ENCODE data around the gene SERPINA6.
"Not testable (repeated sequence)": the region's sequence is repeated elsewhere in the genome, so short reads cannot be mapped to it uniquely, and the experiment has no call there.

Gene SERPINA6

GRCh38 chr14:94346841-94347240 lies 23.7 kb upstream of the SERPINA6 start:
- H2AK5ac ChIP-seq (ENCODE audit: low read length), result no peak overlapping the region
- no peak overlapping the region for H3K4me3 ChIP-seq (ENCODE audit: low read length)
- H3K56ac ChIP-seq (ENCODE audit: low read length), result no peak overlapping the region
- no peak overlapping the region for H2BK120ac ChIP-seq (ENCODE audit: low read depth, low read length)
- no peak overlapping the region for H3K9ac ChIP-seq (ENCODE audit: low read length)
- WGBS (ENCODE audit: extremely low coverage, insufficient coverage, low lambda C conversion rate), result no CpG with 5 or more reads among the region's 5 CpGs
- H2BK5ac ChIP-seq (ENCODE audit: low read length), result no peak overlapping the region
- H2BK15ac ChIP-seq (replicated peaks; ENCODE audit: low read depth), result no peak overlapping the region
- no peaks in the 10 kb centered on the region for H3K79me2 ChIP-seq (ENCODE audit: control insufficient read depth, insufficient read depth, low read length)
- no peak overlapping the region for H4K5ac ChIP-seq (ENCODE audit: low read length)
- no peak overlapping the region for H3K4ac ChIP-seq (ENCODE audit: low read depth, low read length)
- no peak overlapping the region for H3K23ac ChIP-seq (ENCODE audit: low read length)
- no peak overlapping the region for H4K8ac ChIP-seq (ENCODE audit: low read depth, low read length)
- H3K27me3 ChIP-seq (ENCODE audit: insufficient read depth, low read length, poor library complexity), result no peaks in the 10 kb centered on the region
- no peak overlapping the region for H3K4me2 ChIP-seq (ENCODE audit: low read length)
- no peak overlapping the region for H3K18ac ChIP-seq (ENCODE audit: low read length)
- DNase-seq, result no peak
- H3K36me3 ChIP-seq (ENCODE audit: control insufficient read depth, insufficient read depth, low read length), result no peaks in the 10 kb centered on the region
- no peaks in the 10 kb centered on the region for H3K4me1 ChIP-seq (ENCODE audit: control insufficient read depth, low read depth, low read length)
- no peak overlapping the region for H3K27ac ChIP-seq (ENCODE audit: low read depth, low read length)
- no peaks in the 10 kb centered on the region for H3K79me1 ChIP-seq (ENCODE audit: low read length)

- H3K27me3 ChIP-seq (ENCODE audit: insufficient read depth, low read length, poor library complexity); H3K4me1 ChIP-seq (ENCODE audit: control insufficient read depth, low read depth, low read length); H3K4me2 ChIP-seq (ENCODE audit: low read length); DNase-seq; H3K56ac ChIP-seq (ENCODE audit: low read length); H3K27ac ChIP-seq (ENCODE audit: low read depth, low read length); H3K4me3 ChIP-seq (ENCODE audit: low read length); H4K5ac ChIP-seq (ENCODE audit: low read length); H3K79me1 ChIP-seq (ENCODE audit: low read length); H3K36me3 ChIP-seq (ENCODE audit: control insufficient read depth, insufficient read depth, low read length); H3K4ac ChIP-seq (ENCODE audit: low read depth, low read length); H3K18ac ChIP-seq (ENCODE audit: low read length); H2BK120ac ChIP-seq (ENCODE audit: low read depth, low read length); H3K79me2 ChIP-seq (ENCODE audit: control insufficient read depth, insufficient read depth, low read length); H4K8ac ChIP-seq (ENCODE audit: low read depth, low read length); H2BK15ac ChIP-seq (replicated peaks; ENCODE audit: low read depth); H2BK5ac ChIP-seq (ENCODE audit: low read length); H3K23ac ChIP-seq (ENCODE audit: low read length); H2AK5ac ChIP-seq (ENCODE audit: low read length); H3K9ac ChIP-seq (ENCODE audit: low read length): not testable (repeated sequence)
- no CpG with 5 or more reads among the region's 24 CpGs for WGBS (ENCODE audit: extremely low coverage, insufficient coverage, low lambda C conversion rate)
These were observed 23.1 kb upstream of the SERPINA6 start for GRCh38 chr14:94346065-94346786.

- no peak overlapping the region for H3K27ac ChIP-seq (ENCODE audit: low read depth, low read length)
- H4K5ac ChIP-seq (ENCODE audit: low read length), result no peak overlapping the region
- no peaks in the 10 kb centered on the region for H3K27me3 ChIP-seq (ENCODE audit: insufficient read depth, low read length, poor library complexity)
- peak; percentile 25 for DNase-seq
- H3K79me2 ChIP-seq (ENCODE audit: control insufficient read depth, insufficient read depth, low read length), result no peaks in the 10 kb centered on the region
- H2BK15ac ChIP-seq (replicated peaks; ENCODE audit: low read depth), result no peak overlapping the region
- no peak overlapping the region for H3K23ac ChIP-seq (ENCODE audit: low read length)
- no peak overlapping the region for H3K18ac ChIP-seq (ENCODE audit: low read length)
- H2BK5ac ChIP-seq (ENCODE audit: low read length), result no peak overlapping the region
- H3K4ac ChIP-seq (ENCODE audit: low read depth, low read length), result no peak overlapping the region
- no peak overlapping the region for H3K9ac ChIP-seq (ENCODE audit: low read length)
- no peak overlapping the region for H4K8ac ChIP-seq (ENCODE audit: low read depth, low read length)
- no peak overlapping the region for H2BK120ac ChIP-seq (ENCODE audit: low read depth, low read length)
- no peak overlapping the region for H2AK5ac ChIP-seq (ENCODE audit: low read length)
- H3K4me3 ChIP-seq (ENCODE audit: low read length), result no peak overlapping the region
- no CpG with 5 or more reads among the region's 12 CpGs for WGBS (ENCODE audit: extremely low coverage, insufficient coverage, low lambda C conversion rate)
- H3K4me2 ChIP-seq (ENCODE audit: low read length), result no peak overlapping the region
- no peaks in the 10 kb centered on the region for H3K79me1 ChIP-seq (ENCODE audit: low read length)
- H3K56ac ChIP-seq (ENCODE audit: low read length), result no peak overlapping the region
- no peaks in the 10 kb centered on the region for H3K36me3 ChIP-seq (ENCODE audit: control insufficient read depth, insufficient read depth, low read length)
- no peaks in the 10 kb centered on the region for H3K4me1 ChIP-seq (ENCODE audit: control insufficient read depth, low read depth, low read length)
These were observed 22.4 kb upstream of the SERPINA6 start for GRCh38 chr14:94345344-94346064.

- Histone ChIP-seq H4K8ac (ENCODE audit: low read depth, low read length) (no peak overlapping the region), H3K4me1 (ENCODE audit: control insufficient read depth, low read depth, low read length) (no peaks in the 10 kb centered on the region), H3K27me3 (ENCODE audit: insufficient read depth, low read length, poor library complexity) (no peaks in the 10 kb centered on the region), H2BK120ac (ENCODE audit: low read depth, low read length) (no peak overlapping the region), H3K79me2 (ENCODE audit: control insufficient read depth, insufficient read depth, low read length) (no peaks in the 10 kb centered on the region), H3K9ac (ENCODE audit: low read length) (no peak overlapping the region), H3K4me2 (ENCODE audit: low read length) (no peak overlapping the region), H3K23ac (ENCODE audit: low read length) (no peak overlapping the region), H3K4ac (ENCODE audit: low read depth, low read length) (no peak overlapping the region), H2BK5ac (ENCODE audit: low read length) (no peak overlapping the region), H2AK5ac (ENCODE audit: low read length) (no peak overlapping the region), H3K18ac (ENCODE audit: low read length) (no peak overlapping the region), H3K27ac (ENCODE audit: low read depth, low read length) (no peak overlapping the region), H3K79me1 (ENCODE audit: low read length) (no peaks in the 10 kb centered on the region), H2BK15ac (replicated peaks; ENCODE audit: low read depth) (no peak overlapping the region), H3K56ac (ENCODE audit: low read length) (no peak overlapping the region), H3K4me3 (ENCODE audit: low read length) (no peak overlapping the region), H3K36me3 (ENCODE audit: control insufficient read depth, insufficient read depth, low read length) (no peaks in the 10 kb centered on the region), H4K5ac (ENCODE audit: low read length) (no peak overlapping the region)
- WGBS (ENCODE audit: extremely low coverage, insufficient coverage, low lambda C conversion rate), result no CpG with 5 or more reads among the region's 3 CpGs
- DNase-seq, result no peak
These were observed 21.3 kb upstream of the SERPINA6 start for GRCh38 chr14:94344389-94344788.

GRCh38 chr14:94343238-94344005 lies 20.3 kb upstream of the SERPINA6 start:
- WGBS (ENCODE audit: extremely low coverage, insufficient coverage, low lambda C conversion rate), result no CpG with 5 or more reads among the region's 8 CpGs
- no peak overlapping the region for H3K56ac ChIP-seq (ENCODE audit: low read length)
- no peak overlapping the region for H4K8ac ChIP-seq (ENCODE audit: low read depth, low read length)
- no peaks in the 10 kb centered on the region for H3K27me3 ChIP-seq (ENCODE audit: insufficient read depth, low read length, poor library complexity)
- no peaks in the 10 kb centered on the region for H3K4me1 ChIP-seq (ENCODE audit: control insufficient read depth, low read depth, low read length)
- H3K27ac ChIP-seq (ENCODE audit: low read depth, low read length), result no peak overlapping the region
- H2AK5ac ChIP-seq (ENCODE audit: low read length), result no peak overlapping the region
- no peak overlapping the region for H2BK15ac ChIP-seq (replicated peaks; ENCODE audit: low read depth)
- no peaks in the 10 kb centered on the region for H3K79me1 ChIP-seq (ENCODE audit: low read length)
- H3K18ac ChIP-seq (ENCODE audit: low read length), result no peak overlapping the region
- H2BK5ac ChIP-seq (ENCODE audit: low read length), result no peak overlapping the region
- DNase-seq, result no peak
- H3K79me2 ChIP-seq (ENCODE audit: control insufficient read depth, insufficient read depth, low read length), result no peaks in the 10 kb centered on the region
- H4K5ac ChIP-seq (ENCODE audit: low read length), result no peak overlapping the region
- no peak overlapping the region for H2BK120ac ChIP-seq (ENCODE audit: low read depth, low read length)
- no peaks in the 10 kb centered on the region for H3K36me3 ChIP-seq (ENCODE audit: control insufficient read depth, insufficient read depth, low read length)
- no peak overlapping the region for H3K4me2 ChIP-seq (ENCODE audit: low read length)
- H3K9ac ChIP-seq (ENCODE audit: low read length), result no peak overlapping the region
- no peak overlapping the region for H3K4ac ChIP-seq (ENCODE audit: low read depth, low read length)
- H3K4me3 ChIP-seq (ENCODE audit: low read length), result no peak overlapping the region
- H3K23ac ChIP-seq (ENCODE audit: low read length), result no peak overlapping the region

All from mesendoderm (in vitro differentiated cells).